CD14-positive monocyte (primary cell): Measurements from ENCODE around the gene MYOM3. TPM values are rescaled to one million over a fixed set of nuclear protein-coding genes. Genes with fewer than 3 reads are reported as not detected.

Source experiments
- DNase-seq, 3 donors: peaks; one replicate each; pipeline ENCODE4 v3.0.0-alpha.2; 2011 to 2022
- H2AFZ ChIP-seq: 2 replicates; pipeline ENCODE4 v1.6.0; 2012; ENCODE audit warnings: mild to moderate bottlenecking, low read depth, low read length, inconsistent platforms; ENCODE audit not compliant: insufficient read depth, poor library complexity, severe bottlenecking
- H3K27ac ChIP-seq, 2 donors: 1 replicate in 1 of 2; 2 replicates in 1 of 2; pipeline ENCODE4 v1.5.1; 2012 to 2013; ENCODE audit warnings: low read length in 2 of 2, control low read depth in 1 of 2, inconsistent platforms in 1 of 2, low read depth in 1 of 2, mild to moderate bottlenecking in 1 of 2
- H3K27me3 ChIP-seq, 2 donors: one replicate each; pipeline versions ENCODE4 v1.6.0 to v1.6.1; 2011 to 2013; ENCODE audit warnings: low read length in 2 of 2; ENCODE audit not compliant: control insufficient read depth in 2 of 2, insufficient read depth in 2 of 2
- H3K36me3 ChIP-seq, 2 donors: replicated peaks in 1 of 2; 1 replicate in 1 of 2; 2 replicates in 1 of 2; pipeline versions ENCODE4 v1.5.1 to v1.6.1; 2012 to 2013; ENCODE audit warnings: low read length in 2 of 2, control low read depth in 1 of 2, inconsistent platforms in 1 of 2, mild to moderate bottlenecking in 1 of 2; ENCODE audit not compliant: insufficient read depth in 2 of 2, control insufficient read depth in 1 of 2
- H3K4me1 ChIP-seq, 2 donors: 1 replicate in 1 of 2; 2 replicates in 1 of 2; pipeline versions ENCODE4 v1.5.1 to v1.6.1; 2012 to 2013; ENCODE audit warnings: low read length in 2 of 2, control low read depth in 1 of 2, inconsistent platforms in 1 of 2, mild to moderate bottlenecking in 1 of 2, moderate library complexity in 1 of 2; ENCODE audit not compliant: insufficient read depth in 2 of 2, control insufficient read depth in 1 of 2
- H3K4me2 ChIP-seq: replicated peaks from 2 replicates; pipeline ENCODE3; 2012; ENCODE audit warnings: low read length, moderate library complexity, mild to moderate bottlenecking; ENCODE audit not compliant: poor library complexity, severe bottlenecking; ENCODE audit errors: extremely low read depth
- H3K4me3 ChIP-seq, 3 experiments: fragments of 200-600 bp in 1 of 3; sonication (generic) in 1 of 3; replicated peaks in 1 of 3; 1 replicate in 2 of 3; 2 replicates in 1 of 3; pipeline ENCODE4 v1.5.1; 2011 to 2013; ENCODE audit warnings: low read length in 3 of 3, mild to moderate bottlenecking in 3 of 3, control low read depth in 2 of 3, low read depth in 2 of 3, inconsistent platforms in 1 of 3, moderate library complexity in 1 of 3
- H3K79me2 ChIP-seq: 2 replicates; pipeline ENCODE4 v1.6.0; 2012; ENCODE audit warnings: mild to moderate bottlenecking, control low read depth, inconsistent platforms, low read length, moderate library complexity; ENCODE audit not compliant: insufficient read depth
- H3K9ac ChIP-seq: 2 replicates; pipeline ENCODE4 v1.6.0; 2017; ENCODE audit warnings: low read length, mild to moderate bottlenecking; ENCODE audit not compliant: insufficient read depth, poor library complexity, severe bottlenecking
- H3K9me3 ChIP-seq, 2 donors: replicated peaks in 1 of 2; 1 replicate in 1 of 2; 2 replicates in 1 of 2; pipeline versions ENCODE4 v1.5.1 to v1.6.1; 2012 to 2013; ENCODE audit warnings: low read length in 2 of 2, control low read depth in 1 of 2; ENCODE audit not compliant: control insufficient read depth in 1 of 2, insufficient read depth in 1 of 2
- H4K20me1 ChIP-seq: 2 replicates; pipeline ENCODE4 v1.6.0; 2012; ENCODE audit warnings: mild to moderate bottlenecking, low read length, control low read depth, moderate library complexity; ENCODE audit not compliant: insufficient read depth
- H3K27ac Mint-ChIP-seq, 7 donors: one replicate each; pipeline ENCODE4 v1.8.0; 2020; ENCODE audit warnings: mild to moderate bottlenecking in 7 of 7, mixed read lengths in 7 of 7, moderate library complexity in 6 of 7, inconsistent platforms in 2 of 7
- H3K27me3 Mint-ChIP-seq, 3 donors: one replicate each; pipeline ENCODE4 v1.8.0; 2021 to 2022; ENCODE audit warnings: low read depth in 3 of 3, mild to moderate bottlenecking in 3 of 3, mixed read lengths in 3 of 3, moderate library complexity in 3 of 3, inconsistent platforms in 1 of 3
- H3K36me3 Mint-ChIP-seq, 2 donors: one replicate each; pipeline ENCODE4 v1.8.0; 2020; ENCODE audit warnings: mixed read lengths in 2 of 2, inconsistent platforms in 1 of 2, mild to moderate bottlenecking in 1 of 2
- H3K4me1 Mint-ChIP-seq: one replicate; pipeline ENCODE4 v1.8.0; 2020; ENCODE audit warnings: mild to moderate bottlenecking, mixed read lengths
- H3K4me3 Mint-ChIP-seq, 2 donors: one replicate each; pipeline ENCODE4 v1.8.0; 2020; ENCODE audit warnings: mild to moderate bottlenecking in 2 of 2, mixed read lengths in 2 of 2, moderate library complexity in 1 of 2
- H3K9me3 Mint-ChIP-seq, 7 donors: one replicate each; pipeline ENCODE4 v1.8.0; 2020 to 2022; ENCODE audit warnings: mixed read lengths in 7 of 7, mild to moderate bottlenecking in 6 of 7, moderate library complexity in 6 of 7, inconsistent platforms in 2 of 7
- WGBS: methylation state at CpG from one replicate; pipeline ENCODE4 v1.1.5; 2013; ENCODE audit warnings: missing lambda C conversion rate; ENCODE audit not compliant: insufficient coverage; 5-methylcytosine and 5-hydroxymethylcytosine counted together
- intact Hi-C, 2 donors: fragments of 100-400 bp; cut with micrococcal nuclease; formaldehyde crosslinking; loops; one replicate each; pipeline versions ENCODE4 v1.15.0 to v1.15.1; 2023
- polyA plus RNA-seq, 3 donors: library from polyadenylated mRNA; depleted of rRNA in 1 of 3; unstranded in 2 of 3; stranded (reverse) in 1 of 3; fragments of 300-500 nt in 2 of 3; fragments of >200 nt in 1 of 3; fragmentation: Illumina TruSeq in 2 of 3; gene quantifications; 1 replicate in 2 of 3; 2 replicates in 1 of 3; pipeline ENCODE4 v1.2.3, GENCODE V29; 2012 to 2021
- TF ChIP-seq, protein P1 (sequence below): fragments of 200-600 bp; IDR thresholded peaks from one replicate; pipeline ENCODE4 v1.8.0; 2022; ENCODE audit warnings: antibody characterized with exemption, mild to moderate bottlenecking

The MYOM3 gene
- polyA plus RNA-seq, 3 donors, result not detected

DNA sequence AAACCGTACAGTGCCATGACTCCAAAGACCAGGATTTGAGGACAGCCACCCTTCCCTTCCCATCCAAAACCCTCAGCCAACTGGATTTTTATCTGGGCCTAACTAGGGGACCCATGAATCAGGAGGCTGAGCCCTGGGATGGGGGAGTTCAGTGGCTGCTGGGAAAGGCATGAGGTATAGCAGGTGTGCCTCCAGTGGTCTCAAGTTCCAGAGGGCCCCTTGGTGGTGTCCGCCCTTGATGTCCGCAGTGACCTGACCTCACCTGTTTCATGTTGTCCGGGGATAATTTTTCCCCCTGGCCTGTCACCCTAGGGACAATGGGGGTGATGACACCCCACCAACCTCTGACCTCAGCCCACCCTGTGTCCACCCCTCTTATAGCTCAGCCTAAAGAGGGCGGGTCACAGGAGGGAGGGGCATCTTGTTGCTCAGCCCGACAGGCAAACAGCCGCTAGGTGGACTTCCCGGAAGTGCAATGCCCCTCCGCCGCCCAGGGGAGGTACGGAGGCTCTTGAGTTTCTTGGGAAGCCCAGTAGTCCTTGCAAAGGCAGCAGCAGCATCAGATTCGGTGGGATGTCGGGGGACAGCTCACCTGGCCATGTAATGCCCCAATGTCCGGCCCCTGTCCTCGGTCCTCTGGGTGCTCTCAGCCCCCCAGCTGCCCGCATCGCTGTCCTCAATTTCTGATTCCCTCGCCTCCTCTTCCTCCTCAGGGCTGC is 44.8 kb upstream of the MYOM3 start:
- no peak overlapping the region for H2AFZ ChIP-seq
- H3K4me2 ChIP-seq, result no peak overlapping the region
- no peak overlapping the region for H3K27ac Mint-ChIP-seq
- H3K4me3 ChIP-seq, result no peak overlapping the region
- no peaks in the 10 kb centered on the region for H3K79me2 ChIP-seq
- intact Hi-C loops, result no loop called here
- TF ChIP-seq, protein P1, sequence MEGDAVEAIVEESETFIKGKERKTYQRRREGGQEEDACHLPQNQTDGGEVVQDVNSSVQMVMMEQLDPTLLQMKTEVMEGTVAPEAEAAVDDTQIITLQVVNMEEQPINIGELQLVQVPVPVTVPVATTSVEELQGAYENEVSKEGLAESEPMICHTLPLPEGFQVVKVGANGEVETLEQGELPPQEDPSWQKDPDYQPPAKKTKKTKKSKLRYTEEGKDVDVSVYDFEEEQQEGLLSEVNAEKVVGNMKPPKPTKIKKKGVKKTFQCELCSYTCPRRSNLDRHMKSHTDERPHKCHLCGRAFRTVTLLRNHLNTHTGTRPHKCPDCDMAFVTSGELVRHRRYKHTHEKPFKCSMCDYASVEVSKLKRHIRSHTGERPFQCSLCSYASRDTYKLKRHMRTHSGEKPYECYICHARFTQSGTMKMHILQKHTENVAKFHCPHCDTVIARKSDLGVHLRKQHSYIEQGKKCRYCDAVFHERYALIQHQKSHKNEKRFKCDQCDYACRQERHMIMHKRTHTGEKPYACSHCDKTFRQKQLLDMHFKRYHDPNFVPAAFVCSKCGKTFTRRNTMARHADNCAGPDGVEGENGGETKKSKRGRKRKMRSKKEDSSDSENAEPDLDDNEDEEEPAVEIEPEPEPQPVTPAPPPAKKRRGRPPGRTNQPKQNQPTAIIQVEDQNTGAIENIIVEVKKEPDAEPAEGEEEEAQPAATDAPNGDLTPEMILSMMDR, result no peak
- H3K4me1 Mint-ChIP-seq, result no peaks in the 10 kb centered on the region
- no peaks in the 10 kb centered on the region for H3K9me3 ChIP-seq
- no peaks in the 10 kb centered on the region for H4K20me1 ChIP-seq
- H3K9me3 Mint-ChIP-seq, result no peaks in the 10 kb centered on the region
- no peak overlapping the region for H3K4me3 Mint-ChIP-seq
- WGBS, result 95% methylated on average over 17 of the region's 18 CpGs
- H3K27me3 Mint-ChIP-seq, result peaks cover 17 to 23% (median 21%) of the 10 kb centered on the region in 3 donors
- no peak for DNase-seq
- H3K4me1 ChIP-seq, result no peaks in the 10 kb centered on the region
- no peak overlapping the region for H3K9ac ChIP-seq
- H3K27ac ChIP-seq, result no peak overlapping the region
- H3K36me3 ChIP-seq, result no peaks in the 10 kb centered on the region
- peaks cover 1 to 9% of the 10 kb centered on the region in 2 donors for H3K27me3 ChIP-seq
- H3K36me3 Mint-ChIP-seq, result no peaks in the 10 kb centered on the region

DNA sequence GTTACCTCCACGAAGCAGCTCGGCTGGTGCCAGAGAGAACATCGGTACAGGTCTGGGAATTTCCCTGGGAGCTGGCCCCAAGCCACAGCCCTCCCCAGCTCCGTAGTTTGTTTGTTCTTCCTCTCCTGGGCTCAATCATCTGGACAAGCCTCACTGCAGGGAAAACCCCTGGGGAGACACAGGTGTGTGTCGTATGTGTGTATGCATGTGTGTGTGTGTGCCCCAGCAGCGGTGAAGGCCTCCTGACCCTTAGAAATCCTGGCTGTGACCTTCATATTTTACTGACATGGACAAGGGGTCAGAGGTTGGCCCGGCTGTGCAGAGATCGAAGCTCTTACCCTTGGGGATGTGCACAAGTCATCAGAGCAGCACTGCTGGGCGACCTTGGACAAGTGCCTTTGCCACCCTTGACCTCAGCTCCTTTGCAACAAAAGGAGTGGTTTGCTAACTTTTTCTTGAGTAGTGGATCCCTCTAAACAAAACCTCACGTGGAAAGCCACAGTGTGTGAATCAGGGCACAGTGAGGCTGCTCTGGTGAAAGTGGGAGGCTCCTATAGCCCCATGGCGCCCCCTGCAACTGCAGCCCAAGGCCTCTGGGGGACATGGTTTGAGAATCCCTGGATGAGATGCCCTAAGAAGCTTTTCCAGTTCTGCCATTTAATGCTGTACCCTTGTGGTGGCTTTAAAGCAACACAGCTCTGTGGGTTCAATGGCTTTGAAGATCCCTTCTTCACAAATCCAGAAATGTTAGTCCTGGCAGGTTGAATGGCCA is 43.3 kb upstream of the MYOM3 start:
- Mint-ChIP-seq H3K27ac (no peak overlapping the region), H3K36me3 (no peaks in the 10 kb centered on the region), H3K27me3 (peaks cover 32 to 37% (median 33%) of the 10 kb centered on the region in 3 donors), H3K4me3 (no peak overlapping the region), H3K4me1 (peaks cover 8% of the 10 kb centered on the region), H3K9me3 (no peaks in the 10 kb centered on the region)
- TF ChIP-seq, protein P1, result no peak
- no peaks in the 10 kb centered on the region for H3K9me3 ChIP-seq
- no peaks in the 10 kb centered on the region for H3K36me3 ChIP-seq
- no peak overlapping the region for H3K4me3 ChIP-seq
- H2AFZ ChIP-seq, result no peak overlapping the region
- no peak for DNase-seq
- peaks cover 5% of the 10 kb centered on the region in 2 donors for H3K4me1 ChIP-seq
- H3K9ac ChIP-seq, result no peak overlapping the region
- H3K4me2 ChIP-seq, result no peak overlapping the region
- no peaks in the 10 kb centered on the region for H3K79me2 ChIP-seq
- 78% methylated on average over 10 of the region's 11 CpGs for WGBS
- intact Hi-C loops, result no loop called here
- H4K20me1 ChIP-seq, result no peaks in the 10 kb centered on the region
- H3K27ac ChIP-seq, result no peak overlapping the region
- H3K27me3 ChIP-seq, result peaks cover 13 to 24% of the 10 kb centered on the region in 2 donors
